ENCODE results near the gene MCOLN2.
A peak's percentile ranks its signal among the peaks of the same experiment; 100 is the strongest.

Gene MCOLN2

DNA sequence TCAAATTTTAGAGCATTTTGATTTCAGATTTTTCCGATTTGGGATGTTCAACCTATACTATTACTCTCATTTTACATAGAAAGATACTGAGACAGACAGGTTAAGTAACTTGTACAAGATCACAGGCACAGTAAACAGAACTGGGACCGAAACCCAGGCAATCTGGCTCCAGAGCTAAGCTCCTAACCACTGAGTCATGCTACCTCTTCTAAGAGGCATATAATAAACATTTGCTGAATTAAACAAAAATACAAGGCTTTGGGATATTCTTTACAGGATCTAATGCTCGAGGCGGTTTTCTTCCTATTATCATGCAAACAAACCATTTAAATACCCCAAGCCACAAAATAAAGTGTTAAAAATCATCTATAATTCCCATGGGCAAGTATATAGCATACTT lies 50.3 kb downstream of the MCOLN2 start:
- Histone ChIP-seq H3K4me1 (ENCODE audit: control insufficient read depth in 5 of 5, insufficient read depth in 5 of 5, low read length in 5 of 5) (peaks cover 0 to 7% (median 0%) of the 10 kb centered on the region in 5 donors), H3K27ac (ENCODE audit: low read depth, low read length) (no peak overlapping the region), H3K9me3 (ENCODE audit: control insufficient read depth in 5 of 5, low read length in 5 of 5) (no peaks in the 10 kb centered on the region), H3K27me3 (ENCODE audit: control insufficient read depth in 5 of 5, insufficient read depth in 4 of 5, low read length in 5 of 5) (no peaks in the 10 kb centered on the region), H3K9ac (ENCODE audit: low read length in 5 of 5) (no peak overlapping the region), H3K4me3 (ENCODE audit: low read depth in 1 of 5, low read length in 5 of 5) (no peak overlapping the region), H3K36me3 (ENCODE audit: control insufficient read depth in 5 of 5, insufficient read depth in 5 of 5, low read length in 5 of 5) (no peaks in the 10 kb centered on the region)

DNA sequence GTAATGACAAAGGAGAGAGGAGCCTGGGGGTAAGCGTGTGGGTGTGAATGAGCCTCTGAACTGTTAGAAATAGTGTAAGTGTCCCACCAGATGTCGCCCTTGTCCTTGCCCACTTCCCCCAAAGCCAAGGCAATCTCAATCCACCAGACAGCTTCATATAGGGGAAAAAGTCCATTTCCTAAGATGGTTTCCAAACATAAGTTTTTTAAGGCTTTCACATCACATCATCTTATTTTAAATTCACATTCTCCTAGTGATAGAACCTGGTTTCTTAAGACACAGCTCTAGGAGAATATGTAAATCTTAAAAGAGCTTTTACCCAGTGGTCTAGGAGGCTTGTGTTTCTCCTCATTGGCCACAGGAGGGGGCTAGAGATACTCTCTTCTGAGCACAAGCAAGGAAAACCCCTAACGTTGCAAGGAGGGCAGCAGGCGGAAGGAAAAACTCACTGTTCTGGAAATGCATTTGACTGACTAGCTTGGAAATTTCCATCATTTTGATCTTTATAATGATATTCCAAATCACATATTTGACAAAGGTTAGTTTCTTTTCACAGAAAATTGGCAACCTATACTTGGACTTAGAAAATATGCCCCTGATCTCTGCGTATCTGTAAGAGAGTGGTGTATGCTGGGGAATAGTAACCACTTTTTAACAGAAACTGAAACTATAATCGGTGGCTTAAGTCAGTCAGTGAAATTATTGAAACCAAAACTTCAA lies 52.0 kb downstream of the MCOLN2 start:
- H3K9ac ChIP-seq (ENCODE audit: low read length in 5 of 5) = peak overlapping the region; percentile 65 to 84 (median 67)
- H3K27me3 ChIP-seq (ENCODE audit: control insufficient read depth in 5 of 5, insufficient read depth in 4 of 5, low read length in 5 of 5) = peaks cover 0 to 2% (median 0%) of the 10 kb centered on the region in 5 donors
- H3K9me3 ChIP-seq (ENCODE audit: control insufficient read depth in 5 of 5, low read length in 5 of 5) = no peaks in the 10 kb centered on the region
- H3K27ac ChIP-seq (ENCODE audit: low read depth, low read length) = peak overlapping the region; percentile 89
- H3K36me3 ChIP-seq (ENCODE audit: control insufficient read depth in 5 of 5, insufficient read depth in 5 of 5, low read length in 5 of 5) = no peaks in the 10 kb centered on the region
- H3K4me3 ChIP-seq (ENCODE audit: low read depth in 1 of 5, low read length in 5 of 5) = peak overlapping the region; percentile 67 to 89 (median 72)
- peaks cover 0 to 7% (median 0%) of the 10 kb centered on the region in 5 donors for H3K4me1 ChIP-seq (ENCODE audit: control insufficient read depth in 5 of 5, insufficient read depth in 5 of 5, low read length in 5 of 5)

DNA sequence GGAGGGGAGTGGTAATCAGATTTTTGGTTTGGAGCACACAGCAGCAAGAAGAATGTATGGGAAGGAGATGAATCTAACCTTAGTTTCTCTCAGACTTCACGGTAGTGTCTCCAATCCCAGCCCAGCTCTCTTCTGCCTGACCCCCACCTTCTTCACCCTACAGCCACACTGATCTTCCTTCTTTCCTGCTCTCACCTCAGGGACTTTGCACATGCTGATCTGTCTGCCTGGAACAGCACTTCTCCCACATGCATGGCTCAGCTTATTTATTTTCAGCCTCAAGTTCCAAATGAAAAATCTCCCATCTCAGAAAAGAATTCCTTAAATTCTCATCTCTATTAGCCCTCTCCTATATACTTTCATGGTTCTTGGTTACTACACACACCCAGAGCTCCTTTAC lies 55.1 kb downstream of the MCOLN2 start:
- H3K36me3 ChIP-seq (ENCODE audit: control insufficient read depth in 5 of 5, insufficient read depth in 5 of 5, low read length in 5 of 5) = no peaks in the 10 kb centered on the region
- no peak overlapping the region for H3K4me3 ChIP-seq (ENCODE audit: low read depth in 1 of 5, low read length in 5 of 5)
- peaks cover 0 to 2% (median 0%) of the 10 kb centered on the region in 5 donors for H3K27me3 ChIP-seq (ENCODE audit: control insufficient read depth in 5 of 5, insufficient read depth in 4 of 5, low read length in 5 of 5)
- no peaks in the 10 kb centered on the region for H3K9me3 ChIP-seq (ENCODE audit: control insufficient read depth in 5 of 5, low read length in 5 of 5)
- H3K9ac ChIP-seq (ENCODE audit: low read length in 5 of 5) = no peak overlapping the region
- peaks cover 0 to 7% (median 0%) of the 10 kb centered on the region in 5 donors for H3K4me1 ChIP-seq (ENCODE audit: control insufficient read depth in 5 of 5, insufficient read depth in 5 of 5, low read length in 5 of 5)
- no peak overlapping the region for H3K27ac ChIP-seq (ENCODE audit: low read depth, low read length)

DNA sequence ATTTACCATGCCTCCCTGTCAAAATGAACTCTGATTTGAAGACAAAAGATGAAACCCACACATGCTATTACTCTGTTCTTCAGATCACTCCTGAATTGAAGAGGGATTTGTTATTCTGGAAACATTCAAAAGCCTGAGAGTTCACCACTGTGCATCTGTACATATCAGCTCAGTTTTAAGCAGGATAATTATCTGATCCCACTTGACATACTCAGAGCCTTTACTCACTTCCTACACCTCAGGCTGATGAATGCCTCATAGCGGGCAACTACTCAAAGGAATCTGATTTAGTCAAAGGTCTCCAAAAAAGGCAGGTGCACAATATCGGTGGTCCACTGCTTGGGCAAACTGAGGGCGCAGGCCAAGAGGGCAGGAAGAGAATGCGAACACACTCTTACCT lies 56.4 kb downstream of the MCOLN2 start:
- Histone ChIP-seq H3K27me3 (ENCODE audit: control insufficient read depth in 5 of 5, insufficient read depth in 4 of 5, low read length in 5 of 5) (peaks cover 0 to 2% (median 0%) of the 10 kb centered on the region in 5 donors), H3K27ac (ENCODE audit: low read depth, low read length) (no peak overlapping the region), H3K9ac (ENCODE audit: low read length in 5 of 5) (no peak overlapping the region), H3K4me1 (ENCODE audit: control insufficient read depth in 5 of 5, insufficient read depth in 5 of 5, low read length in 5 of 5) (peaks cover 0 to 5% (median 0%) of the 10 kb centered on the region in 5 donors), H3K36me3 (ENCODE audit: control insufficient read depth in 5 of 5, insufficient read depth in 5 of 5, low read length in 5 of 5) (no peaks in the 10 kb centered on the region), H3K4me3 (ENCODE audit: low read depth in 1 of 5, low read length in 5 of 5) (no peak overlapping the region), H3K9me3 (ENCODE audit: control insufficient read depth in 5 of 5, low read length in 5 of 5) (no peaks in the 10 kb centered on the region)

DNA sequence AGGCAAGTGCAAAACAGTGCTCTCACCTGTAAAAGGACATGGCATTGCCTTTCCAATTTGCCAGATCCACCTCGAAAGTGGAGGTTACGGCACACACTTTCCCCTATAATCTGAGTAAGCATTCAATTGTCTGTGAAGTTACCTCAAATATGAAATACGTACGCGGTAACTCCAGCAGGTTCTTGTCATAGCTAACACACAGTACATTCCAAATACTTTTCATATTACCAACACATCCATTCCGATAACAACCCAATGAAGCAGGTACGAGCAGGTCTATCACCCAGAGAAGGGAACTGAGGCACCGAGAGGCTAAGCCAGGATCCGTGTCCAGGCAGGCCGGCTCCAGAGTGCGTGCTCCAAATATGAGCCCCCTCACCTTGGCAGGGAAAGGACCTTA lies 57.2 kb downstream of the MCOLN2 start:
- no peaks in the 10 kb centered on the region for H3K9me3 ChIP-seq (ENCODE audit: control insufficient read depth in 5 of 5, low read length in 5 of 5)
- H3K9ac ChIP-seq (ENCODE audit: low read length in 5 of 5) = no peak overlapping the region
- H3K36me3 ChIP-seq (ENCODE audit: control insufficient read depth in 5 of 5, insufficient read depth in 5 of 5, low read length in 5 of 5) = no peaks in the 10 kb centered on the region
- H3K4me3 ChIP-seq (ENCODE audit: low read depth in 1 of 5, low read length in 5 of 5) = no peak overlapping the region
- no peak overlapping the region for H3K27ac ChIP-seq (ENCODE audit: low read depth, low read length)
- H3K27me3 ChIP-seq (ENCODE audit: control insufficient read depth in 5 of 5, insufficient read depth in 4 of 5, low read length in 5 of 5) = peaks cover 0 to 2% (median 0%) of the 10 kb centered on the region in 5 donors
- H3K4me1 ChIP-seq (ENCODE audit: control insufficient read depth in 5 of 5, insufficient read depth in 5 of 5, low read length in 5 of 5) = peaks cover 0 to 4% (median 0%) of the 10 kb centered on the region in 5 donors

DNA sequence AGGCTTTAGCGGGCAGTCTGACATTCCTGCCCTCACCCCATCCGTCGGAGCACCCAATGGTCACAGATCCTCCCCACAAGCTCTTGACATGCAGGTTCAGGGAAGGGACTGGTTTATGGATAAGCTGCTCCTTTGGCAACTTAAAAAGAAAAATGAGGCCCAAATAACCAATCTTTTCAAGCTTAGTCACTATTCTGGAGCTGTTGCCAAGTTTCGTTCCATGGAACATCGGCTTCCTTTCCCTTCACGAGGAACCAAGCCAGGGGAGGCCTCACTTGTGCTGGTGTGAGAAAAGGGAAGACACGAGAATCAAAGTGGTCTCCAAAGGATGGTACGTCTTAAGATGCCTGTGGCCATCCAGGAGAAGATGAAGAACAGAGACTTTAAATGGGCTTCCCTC lies 57.8 kb downstream of the MCOLN2 start:
- H3K27ac ChIP-seq (ENCODE audit: low read depth, low read length) = no peak overlapping the region
- peaks cover 0 to 2% (median 0%) of the 10 kb centered on the region in 5 donors for H3K27me3 ChIP-seq (ENCODE audit: control insufficient read depth in 5 of 5, insufficient read depth in 4 of 5, low read length in 5 of 5)
- peaks cover 0 to 4% (median 0%) of the 10 kb centered on the region in 5 donors for H3K4me1 ChIP-seq (ENCODE audit: control insufficient read depth in 5 of 5, insufficient read depth in 5 of 5, low read length in 5 of 5)
- H3K36me3 ChIP-seq (ENCODE audit: control insufficient read depth in 5 of 5, insufficient read depth in 5 of 5, low read length in 5 of 5) = no peaks in the 10 kb centered on the region
- no peak overlapping the region for H3K4me3 ChIP-seq (ENCODE audit: low read depth in 1 of 5, low read length in 5 of 5)
- no peaks in the 10 kb centered on the region for H3K9me3 ChIP-seq (ENCODE audit: control insufficient read depth in 5 of 5, low read length in 5 of 5)
- no peak overlapping the region for H3K9ac ChIP-seq (ENCODE audit: low read length in 5 of 5)

DNA sequence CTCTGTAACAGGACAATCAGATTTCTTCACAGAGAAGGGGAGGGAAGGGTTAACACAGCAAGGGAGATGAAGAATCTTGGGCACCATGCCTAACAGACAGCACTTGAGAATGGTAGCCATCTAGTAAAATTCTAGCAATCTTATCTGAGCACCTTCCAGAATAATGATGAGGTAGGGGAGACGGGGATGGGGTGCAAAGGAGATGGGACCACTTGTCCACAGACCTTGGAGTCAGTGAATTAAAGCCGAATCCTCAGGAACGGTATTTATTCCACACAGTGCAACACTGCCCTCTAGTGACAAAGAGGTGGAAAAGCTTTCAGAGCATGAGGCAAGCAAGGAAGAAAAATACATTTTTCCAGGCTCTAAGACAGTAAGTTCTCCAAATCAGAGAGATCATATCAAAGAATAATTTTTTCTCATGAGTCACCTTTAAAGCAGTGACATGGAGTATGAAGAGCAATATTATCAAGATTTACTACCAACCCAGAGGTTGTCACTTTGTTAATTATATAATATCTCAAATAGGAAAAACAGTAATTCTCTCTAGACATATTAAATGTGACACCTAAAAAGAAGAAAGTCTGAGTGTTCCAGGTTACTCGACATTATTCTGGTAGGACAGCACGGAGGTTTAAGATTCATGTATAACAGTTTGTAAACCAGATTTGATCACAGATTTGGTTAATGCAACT lies 60.6 kb downstream of the MCOLN2 start:
- Histone ChIP-seq H3K36me3 (ENCODE audit: control insufficient read depth in 5 of 5, insufficient read depth in 5 of 5, low read length in 5 of 5) (no peaks in the 10 kb centered on the region), H3K4me1 (ENCODE audit: control insufficient read depth in 5 of 5, insufficient read depth in 5 of 5, low read length in 5 of 5) (peaks cover 0 to 4% (median 0%) of the 10 kb centered on the region in 5 donors), H3K9ac (ENCODE audit: low read length in 5 of 5) (no peak overlapping the region), H3K9me3 (ENCODE audit: control insufficient read depth in 5 of 5, low read length in 5 of 5) (no peaks in the 10 kb centered on the region), H3K27ac (ENCODE audit: low read depth, low read length) (no peak overlapping the region), H3K4me3 (ENCODE audit: low read depth in 1 of 5, low read length in 5 of 5) (no peak overlapping the region), H3K27me3 (ENCODE audit: control insufficient read depth in 5 of 5, insufficient read depth in 4 of 5, low read length in 5 of 5) (peaks cover 0 to 2% (median 0%) of the 10 kb centered on the region in 5 donors)

DNA sequence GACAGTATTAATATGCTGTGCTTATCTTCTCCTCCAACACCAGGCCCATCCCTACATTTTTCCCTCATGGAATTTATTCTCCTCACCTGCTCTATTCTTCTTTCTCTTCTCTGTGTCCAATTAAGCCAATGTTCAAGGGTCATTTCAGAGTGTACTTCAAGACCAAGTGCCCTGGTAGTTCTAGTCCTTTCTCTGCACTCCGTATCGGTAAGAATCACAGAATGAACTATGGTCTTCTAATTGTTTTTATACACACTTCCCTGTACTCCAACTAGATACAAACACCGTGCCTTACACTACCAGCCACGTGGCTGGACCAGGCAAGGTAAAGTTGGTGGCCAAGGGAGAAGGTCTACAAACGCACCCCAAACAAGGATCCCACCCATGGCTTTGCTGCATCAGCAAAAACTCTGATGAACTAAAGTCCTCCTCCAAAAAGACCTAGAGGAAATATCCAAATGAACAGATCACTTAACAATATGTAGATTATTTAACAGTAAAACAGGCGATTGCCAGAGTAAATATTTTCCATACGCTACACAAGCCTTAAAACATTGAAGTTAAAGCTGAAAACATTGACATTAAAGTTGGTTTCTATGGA lies 63.8 kb downstream of the MCOLN2 start:
- H3K9ac ChIP-seq (ENCODE audit: low read length in 5 of 5) = no peak overlapping the region
- H3K36me3 ChIP-seq (ENCODE audit: control insufficient read depth in 5 of 5, insufficient read depth in 5 of 5, low read length in 5 of 5) = no peaks in the 10 kb centered on the region
- peaks cover 0 to 4% (median 0%) of the 10 kb centered on the region in 5 donors for H3K4me1 ChIP-seq (ENCODE audit: control insufficient read depth in 5 of 5, insufficient read depth in 5 of 5, low read length in 5 of 5)
- no peak overlapping the region for H3K4me3 ChIP-seq (ENCODE audit: low read depth in 1 of 5, low read length in 5 of 5)
- no peak overlapping the region for H3K27ac ChIP-seq (ENCODE audit: low read depth, low read length)
- H3K9me3 ChIP-seq (ENCODE audit: control insufficient read depth in 5 of 5, low read length in 5 of 5) = no peaks in the 10 kb centered on the region
- H3K27me3 ChIP-seq (ENCODE audit: control insufficient read depth in 5 of 5, insufficient read depth in 4 of 5, low read length in 5 of 5) = no peaks in the 10 kb centered on the region

DNA sequence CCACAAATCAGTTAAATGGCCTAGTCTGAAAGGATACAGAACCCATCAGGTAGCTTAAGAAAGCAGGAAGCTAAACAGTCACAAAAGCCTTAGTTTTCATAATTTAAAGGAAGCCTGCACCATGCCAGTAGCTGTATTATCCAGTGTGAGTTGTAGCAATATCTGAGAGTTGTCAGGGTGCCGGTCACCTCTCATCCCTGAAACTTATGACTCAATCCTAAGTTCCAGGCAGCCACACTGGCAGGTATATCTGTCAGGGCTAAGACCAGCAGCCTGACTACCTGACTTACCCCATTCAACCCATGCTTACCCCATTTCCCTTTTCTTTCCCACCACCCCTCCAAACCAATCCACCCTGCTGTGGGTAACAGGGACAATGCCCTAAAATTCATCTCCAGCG lies 66.1 kb downstream of the MCOLN2 start:
- Histone ChIP-seq H3K27ac (ENCODE audit: low read depth, low read length) (no peak overlapping the region), H3K4me1 (ENCODE audit: control insufficient read depth in 5 of 5, insufficient read depth in 5 of 5, low read length in 5 of 5) (no peaks in the 10 kb centered on the region), H3K9ac (ENCODE audit: low read length in 5 of 5) (no peak overlapping the region), H3K27me3 (ENCODE audit: control insufficient read depth in 5 of 5, insufficient read depth in 4 of 5, low read length in 5 of 5) (no peaks in the 10 kb centered on the region), H3K36me3 (ENCODE audit: control insufficient read depth in 5 of 5, insufficient read depth in 5 of 5, low read length in 5 of 5) (no peaks in the 10 kb centered on the region), H3K9me3 (ENCODE audit: control insufficient read depth in 5 of 5, low read length in 5 of 5) (no peaks in the 10 kb centered on the region), H3K4me3 (ENCODE audit: low read depth in 1 of 5, low read length in 5 of 5) (no peak overlapping the region)

DNA sequence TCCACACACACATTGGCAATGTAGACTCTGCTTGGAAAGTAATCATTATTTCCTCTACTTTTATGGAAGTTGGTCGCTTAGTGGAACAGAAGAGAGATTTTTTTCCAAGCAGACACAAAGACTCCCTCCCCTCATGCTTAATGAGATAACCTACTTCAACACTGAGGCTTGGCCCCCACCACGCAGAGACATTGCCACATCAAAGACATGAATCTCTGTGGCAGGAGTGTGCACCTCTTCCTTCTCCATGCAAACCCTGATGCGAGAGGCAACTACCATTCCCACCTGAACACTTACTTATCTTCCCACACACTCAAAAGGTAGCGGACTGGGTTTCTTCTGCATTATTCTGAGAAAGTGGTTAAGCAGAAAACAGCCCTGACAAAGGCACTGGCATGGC lies 66.6 kb downstream of the MCOLN2 start:
- Histone ChIP-seq H3K36me3 (ENCODE audit: control insufficient read depth in 5 of 5, insufficient read depth in 5 of 5, low read length in 5 of 5) (no peaks in the 10 kb centered on the region), H3K27me3 (ENCODE audit: control insufficient read depth in 5 of 5, insufficient read depth in 4 of 5, low read length in 5 of 5) (no peaks in the 10 kb centered on the region), H3K4me1 (ENCODE audit: control insufficient read depth in 5 of 5, insufficient read depth in 5 of 5, low read length in 5 of 5) (no peaks in the 10 kb centered on the region), H3K9ac (ENCODE audit: low read length in 5 of 5) (no peak overlapping the region), H3K9me3 (ENCODE audit: control insufficient read depth in 5 of 5, low read length in 5 of 5) (no peaks in the 10 kb centered on the region), H3K27ac (ENCODE audit: low read depth, low read length) (no peak overlapping the region), H3K4me3 (ENCODE audit: low read depth in 1 of 5, low read length in 5 of 5) (no peak overlapping the region)

Measured in subcutaneous abdominal adipose tissue (tissue), 5 donors.